Measurements from ENCODE around the gene ISYNA1. TPM values are rescaled to one million over a fixed set of nuclear protein-coding genes. Genes with fewer than 3 reads are reported as not detected.

ISYNA1 gene
- total RNA-seq, 2 experiments from 2014 or later: 19.3 to 20.0 TPM

GRCh38 chr19:18476507-18477041 lies 38.6 kb upstream of the ISYNA1 start:
- Mint-ChIP-seq H3K9me3 (no peaks in the 10 kb centered on the region), H3K27ac (peak overlapping the region; percentile 96), H3K27me3 (no peaks in the 10 kb centered on the region), H3K4me3 (no peak overlapping the region), H3K4me1 (ENCODE audit: low read depth) (peaks cover 79% of the 10 kb centered on the region), H3K36me3 (no peaks in the 10 kb centered on the region)
- CTCF ChIA-PET: interaction anchor here (1.0 to 2.2 kb wide), 3 partner anchors 10 to 44 kb away, joined by 3 to 8 read pairs (median 3); no protein-coding TSS in a partner anchor
- DNase-seq: no peak
- intact Hi-C loops (cut with micrococcal nuclease): loop anchor here (10.0 kb wide), 1 partner anchor 368 kb away; no protein-coding TSS in a partner anchor
- POLR2A ChIA-PET: no interaction called here

- Mint-ChIP-seq H3K9me3 (no peaks in the 10 kb centered on the region), H3K4me3 (no peak overlapping the region), H3K4me1 (ENCODE audit: low read depth) (peaks cover 72% of the 10 kb centered on the region), H3K27ac (peak overlapping the region; percentile 62), H3K36me3 (no peaks in the 10 kb centered on the region), H3K27me3 (no peaks in the 10 kb centered on the region)
- POLR2A ChIA-PET: interaction anchor here (1.3 kb wide), 1 partner anchor 20 kb away, joined by 4 read pairs; no protein-coding TSS in a partner anchor
- no peak for DNase-seq
- intact Hi-C loops (cut with micrococcal nuclease): loop anchor here (2.0 to 10.0 kb wide), 2 partner anchors 95 to 369 kb away; partner anchors contain the start of gene UBA52
- CTCF ChIA-PET: interaction anchor here (1.0 to 1.3 kb wide), 3 partner anchors 9 to 11 kb away, joined by 3 to 5 read pairs (median 3); no protein-coding TSS in a partner anchor
These were observed 37.9 kb upstream of the ISYNA1 start for GRCh38 chr19:18475762-18476331.

- CTCF ChIA-PET: interaction anchor here (0.8 to 1.3 kb wide), 4 partner anchors 10 to 125 kb away, joined by 3 to 5 read pairs (median 3); no protein-coding TSS in a partner anchor
- peak overlapping the region; percentile 62 for H3K27ac Mint-ChIP-seq
These were observed 37.1 kb upstream of the ISYNA1 start for GRCh38 chr19:18475004-18475453.

GRCh38 chr19:18474366-18474887 lies 36.5 kb upstream of the ISYNA1 start:
- Mint-ChIP-seq H3K9me3 (no peaks in the 10 kb centered on the region), H3K4me3 (no peak overlapping the region), H3K36me3 (no peaks in the 10 kb centered on the region), H3K27me3 (no peaks in the 10 kb centered on the region), H3K27ac (peak overlapping the region; percentile 62), H3K4me1 (ENCODE audit: low read depth) (peaks cover 60% of the 10 kb centered on the region)
- no peak for DNase-seq
- intact Hi-C loops (cut with micrococcal nuclease): loop anchor here (2.0 to 10.0 kb wide), 2 partner anchors 96 to 370 kb away; partner anchors contain the start of gene UBA52
- POLR2A ChIA-PET: interaction anchor here (1.3 kb wide), 1 partner anchor 22 kb away, joined by 4 read pairs; no protein-coding TSS in a partner anchor
- CTCF ChIA-PET: interaction anchor here (0.8 to 6.4 kb wide), 5 partner anchors 10 to 125 kb away, joined by 3 to 61 read pairs (median 4); partner anchors contain the start of gene ELL

More at GRCh38 chr19:18475004-18475453, 37.1 kb upstream of the ISYNA1 start:
- no peak for DNase-seq
- Mint-ChIP-seq H3K36me3 (no peaks in the 10 kb centered on the region), H3K4me3 (no peak overlapping the region), H3K9me3 (no peaks in the 10 kb centered on the region), H3K4me1 (ENCODE audit: low read depth) (peaks cover 64% of the 10 kb centered on the region), H3K27me3 (no peaks in the 10 kb centered on the region)
- POLR2A ChIA-PET: interaction anchor here (1.3 kb wide), 1 partner anchor 21 kb away, joined by 4 read pairs; no protein-coding TSS in a partner anchor
- intact Hi-C loops (cut with micrococcal nuclease): loop anchor here (2.0 to 10.0 kb wide), 2 partner anchors 96 to 370 kb away; partner anchors contain the start of gene UBA52

GRCh38 chr19:18473706-18474087 lies 35.8 kb upstream of the ISYNA1 start:
- CTCF ChIA-PET: interaction anchor here (0.9 to 6.4 kb wide), 5 partner anchors 15 to 116 kb away, joined by 3 to 61 read pairs (median 4); partner anchors contain the start of genes ELL and REX1BD
- peaks cover 53% of the 10 kb centered on the region for H3K4me1 Mint-ChIP-seq (ENCODE audit: low read depth)
- H3K4me3 Mint-ChIP-seq: no peak overlapping the region
- no peaks in the 10 kb centered on the region for H3K9me3 Mint-ChIP-seq
- no peaks in the 10 kb centered on the region for H3K36me3 Mint-ChIP-seq
- DNase-seq: no peak
- H3K27ac Mint-ChIP-seq: peak overlapping the region; percentile 28
- no peaks in the 10 kb centered on the region for H3K27me3 Mint-ChIP-seq
- POLR2A ChIA-PET: interaction anchor here (0.9 kb wide), 1 partner anchor 8 kb away, joined by 3 read pairs; no protein-coding TSS in a partner anchor
- intact Hi-C loops (cut with micrococcal nuclease): loop anchor here (2.0 to 10.0 kb wide), 2 partner anchors 97 to 371 kb away; partner anchors contain the start of gene UBA52

- no peaks in the 10 kb centered on the region for H3K27me3 Mint-ChIP-seq
- H3K4me1 Mint-ChIP-seq (ENCODE audit: low read depth): peaks cover 49% of the 10 kb centered on the region
- ChIA-PET CTCF (interaction anchor here (0.9 to 6.4 kb wide), 5 partner anchors 15 to 116 kb away, joined by 3 to 61 read pairs (median 4); partner anchors contain the start of genes ELL and REX1BD), POLR2A (interaction anchor here (0.9 kb wide), 1 partner anchor 9 kb away, joined by 3 read pairs; no protein-coding TSS in a partner anchor)
- no peak for DNase-seq
- H3K27ac Mint-ChIP-seq: peak overlapping the region; percentile 48
- intact Hi-C loops (cut with micrococcal nuclease): loop anchor here (10.0 kb wide), 1 partner anchor 372 kb away; no protein-coding TSS in a partner anchor
- H3K4me3 Mint-ChIP-seq: no peak overlapping the region
- no peaks in the 10 kb centered on the region for H3K36me3 Mint-ChIP-seq
- H3K9me3 Mint-ChIP-seq: no peaks in the 10 kb centered on the region
These were observed 35.2 kb upstream of the ISYNA1 start for GRCh38 chr19:18473003-18473705.

- peak overlapping the region; percentile 8 for H3K27ac Mint-ChIP-seq
- ChIA-PET POLR2A (interaction anchor here (1.0 kb wide), 1 partner anchor 49 kb away, joined by 3 read pairs; no protein-coding TSS in a partner anchor), CTCF (interaction anchor here (1.1 to 6.4 kb wide), 11 partner anchors 9 to 102 kb away, joined by 4 to 61 read pairs (median 5); partner anchors contain the start of genes ELL and UBA52)
- no peak overlapping the region for H3K4me3 Mint-ChIP-seq
- DNase-seq: no peak
- intact Hi-C loops (cut with micrococcal nuclease): loop anchor here (2.0 to 10.0 kb wide), 2 partner anchors 50 to 374 kb away; no protein-coding TSS in a partner anchor
- no peaks in the 10 kb centered on the region for H3K27me3 Mint-ChIP-seq
- H3K4me1 Mint-ChIP-seq (ENCODE audit: low read depth): peaks cover 33% of the 10 kb centered on the region
- no peaks in the 10 kb centered on the region for H3K36me3 Mint-ChIP-seq
- no peaks in the 10 kb centered on the region for H3K9me3 Mint-ChIP-seq
These were observed 32.9 kb upstream of the ISYNA1 start for GRCh38 chr19:18470787-18471186.

- H3K9me3 Mint-ChIP-seq: no peaks in the 10 kb centered on the region
- intact Hi-C loops (cut with micrococcal nuclease): no loop called here
- ChIA-PET CTCF (interaction anchor here (0.6 to 6.4 kb wide), 19 partner anchors 8 to 450 kb away, joined by 3 to 61 read pairs (median 4); partner anchors contain the start of genes ELL and UBA52), POLR2A (no interaction called here)
- peaks cover 3% of the 10 kb centered on the region for H3K36me3 Mint-ChIP-seq
- no peak overlapping the region for H3K4me3 Mint-ChIP-seq
- H3K27me3 Mint-ChIP-seq: no peaks in the 10 kb centered on the region
- DNase-seq: peak; percentile 75
- H3K27ac Mint-ChIP-seq: peak overlapping the region; percentile 13
- peaks cover 18% of the 10 kb centered on the region for H3K4me1 Mint-ChIP-seq (ENCODE audit: low read depth)
These were observed 31.3 kb upstream of the ISYNA1 start for GRCh38 chr19:18469069-18469846.

- peak overlapping the region; percentile 57 for H3K27ac Mint-ChIP-seq
- intact Hi-C loops (cut with micrococcal nuclease): no loop called here
- POLR2A ChIA-PET: interaction anchor here (0.6 kb wide), 1 partner anchor 34 kb away, joined by 3 read pairs; no protein-coding TSS in a partner anchor
- no peaks in the 10 kb centered on the region for H3K9me3 Mint-ChIP-seq
- peaks cover 11% of the 10 kb centered on the region for H3K4me1 Mint-ChIP-seq (ENCODE audit: low read depth)
- peaks cover 3% of the 10 kb centered on the region for H3K36me3 Mint-ChIP-seq
- DNase-seq: no peak
- no peaks in the 10 kb centered on the region for H3K27me3 Mint-ChIP-seq
- CTCF ChIA-PET: interaction anchor here (0.8 to 6.4 kb wide), 6 partner anchors 10 to 90 kb away, joined by 3 to 61 read pairs (median 9); partner anchors contain the start of gene ELL
- H3K4me3 Mint-ChIP-seq: no peak overlapping the region
These were observed 30.6 kb upstream of the ISYNA1 start for GRCh38 chr19:18468517-18468916.

GRCh38 chr19:18467978-18468377 lies 30.0 kb upstream of the ISYNA1 start:
- peaks cover 9% of the 10 kb centered on the region for H3K4me1 Mint-ChIP-seq (ENCODE audit: low read depth)
- no peak for DNase-seq
- ChIA-PET POLR2A (interaction anchor here (0.6 kb wide), 1 partner anchor 34 kb away, joined by 3 read pairs; no protein-coding TSS in a partner anchor), CTCF (interaction anchor here (0.8 to 2.7 kb wide), 4 partner anchors 10 to 25 kb away, joined by 3 to 16 read pairs (median 9); no protein-coding TSS in a partner anchor)
- peak overlapping the region; percentile 57 for H3K27ac Mint-ChIP-seq
- H3K4me3 Mint-ChIP-seq: no peak overlapping the region
- no peaks in the 10 kb centered on the region for H3K27me3 Mint-ChIP-seq
- H3K9me3 Mint-ChIP-seq: no peaks in the 10 kb centered on the region
- intact Hi-C loops (cut with micrococcal nuclease): no loop called here
- peaks cover 4% of the 10 kb centered on the region for H3K36me3 Mint-ChIP-seq

Data from activated CD4-positive, alpha-beta memory T cell treated with anti-CD3 and anti-CD28 coated beads for 36 hours (primary cell).